ENCODE results near the gene ZNF746.

The ZNF746 gene

GRCh38 chr7:149443523-149443922 is 54.1 kb downstream of the ZNF746 start:
- no peak for TF ChIP-seq PPARA (CRISPR knock-in tag; IDR thresholded peaks at IDR 0.05; ENCODE audit: borderline replicate concordance)
- no peak for TF ChIP-seq PATZ1 (CRISPR knock-in tag; IDR thresholded peaks at IDR 0.05; ENCODE audit: borderline replicate concordance)
- TF ChIP-seq ZNF565 (CRISPR knock-in tag; conservative IDR thresholded peaks at IDR 0.05; ENCODE audit: low read depth), result no peak
- ATAC-seq, result no peak

GRCh38 chr7:149442924-149443323 is 54.7 kb downstream of the ZNF746 start:
- ATAC-seq, result no peak
- no peak for TF ChIP-seq ISL1 (CRISPR knock-in tag; IDR thresholded peaks at IDR 0.05)
- TF ChIP-seq TOX (CRISPR knock-in tag; IDR thresholded peaks at IDR 0.05; ENCODE audit: borderline replicate concordance), result no peak
- TF ChIP-seq CREB5 (CRISPR knock-in tag; IDR thresholded peaks at IDR 0.05; ENCODE audit: low read depth), result no peak
- no peak for TF ChIP-seq TSHZ2 (CRISPR knock-in tag; IDR thresholded peaks at IDR 0.05)
- TF ChIP-seq OSR1 (CRISPR knock-in tag; IDR thresholded peaks at IDR 0.05), result no peak
- no peak for TF ChIP-seq ZC3H10 (CRISPR knock-in tag; IDR thresholded peaks at IDR 0.05)
- no peak for TF ChIP-seq PPARA (CRISPR knock-in tag; IDR thresholded peaks at IDR 0.05; ENCODE audit: borderline replicate concordance)
- no peak for TF ChIP-seq BACH2 (CRISPR knock-in tag; IDR thresholded peaks at IDR 0.05; ENCODE audit: borderline replicate concordance)
- TF ChIP-seq ZNF70 (CRISPR knock-in tag; IDR thresholded peaks at IDR 0.05), result no peak
- TF ChIP-seq ZFP30 (CRISPR knock-in tag; IDR thresholded peaks at IDR 0.05), result no peak
- no peak for TF ChIP-seq POU6F1 (CRISPR knock-in tag; IDR thresholded peaks at IDR 0.05; ENCODE audit: borderline replicate concordance, low read depth)
- TF ChIP-seq RARB (CRISPR knock-in tag; IDR thresholded peaks at IDR 0.05), result no peak
- TF ChIP-seq ZFP3 (CRISPR knock-in tag; IDR thresholded peaks at IDR 0.05), result no peak
- no peak for TF ChIP-seq CSRNP3 (CRISPR knock-in tag; IDR thresholded peaks at IDR 0.05)
- no peak for TF ChIP-seq TCF4 (CRISPR knock-in tag; IDR thresholded peaks at IDR 0.05; ENCODE audit: borderline replicate concordance)
- TF ChIP-seq ZNF8 (CRISPR knock-in tag; IDR thresholded peaks at IDR 0.05), result no peak

- ATAC-seq, result no peak
- TF ChIP-seq ESRRG (CRISPR knock-in tag; IDR thresholded peaks at IDR 0.05) (no peak), ZNF565 (CRISPR knock-in tag; conservative IDR thresholded peaks at IDR 0.05; ENCODE audit: low read depth) (no peak), TOX (CRISPR knock-in tag; IDR thresholded peaks at IDR 0.05; ENCODE audit: borderline replicate concordance) (no peak), GLIS3 (CRISPR knock-in tag; IDR thresholded peaks at IDR 0.05) (no peak)
These were observed 57.4 kb downstream of the ZNF746 start for GRCh38 chr7:149440222-149440621.

- no peak for ATAC-seq
- TF ChIP-seq ESRRG (CRISPR knock-in tag; IDR thresholded peaks at IDR 0.05), result no peak
- TF ChIP-seq ZFP3 (CRISPR knock-in tag; IDR thresholded peaks at IDR 0.05), result no peak
- no peak for TF ChIP-seq SNAI2 (CRISPR knock-in tag; IDR thresholded peaks at IDR 0.05)
- TF ChIP-seq ZC3H10 (CRISPR knock-in tag; IDR thresholded peaks at IDR 0.05), result no peak
- no peak for TF ChIP-seq POU6F1 (CRISPR knock-in tag; IDR thresholded peaks at IDR 0.05; ENCODE audit: borderline replicate concordance, low read depth)
- TF ChIP-seq PPARA (CRISPR knock-in tag; IDR thresholded peaks at IDR 0.05; ENCODE audit: borderline replicate concordance), result no peak
- no peak for TF ChIP-seq CSDC2 (CRISPR knock-in tag; IDR thresholded peaks at IDR 0.05)
- TF ChIP-seq CSRNP3 (CRISPR knock-in tag; IDR thresholded peaks at IDR 0.05), result no peak
- no peak for TF ChIP-seq OSR1 (CRISPR knock-in tag; IDR thresholded peaks at IDR 0.05)
- no peak for TF ChIP-seq ZNF70 (CRISPR knock-in tag; IDR thresholded peaks at IDR 0.05)
- no peak for TF ChIP-seq ZFP30 (CRISPR knock-in tag; IDR thresholded peaks at IDR 0.05)
- TF ChIP-seq ZNF8 (CRISPR knock-in tag; IDR thresholded peaks at IDR 0.05), result no peak
- no peak for TF ChIP-seq BACH2 (CRISPR knock-in tag; IDR thresholded peaks at IDR 0.05; ENCODE audit: borderline replicate concordance)
- TF ChIP-seq RARB (CRISPR knock-in tag; IDR thresholded peaks at IDR 0.05), result no peak
These were observed 61.3 kb downstream of the ZNF746 start for GRCh38 chr7:149436358-149436757.

Measured in SK-N-SH treated with all-trans-retinoic acid at 6 μM for 48 hours (cell line).